Heart left ventricle (tissue), 16 donors: ENCODE measurements around the gene ACSL6. TPM values are rescaled to one million over a fixed set of nuclear protein-coding genes. Genes with fewer than 3 reads are reported as not detected.

ENCODE experiments used
- ATAC-seq, 4 donors: fragments of 200-7000 bp; cut with Tn5 transposase; one replicate each; pipeline ENCODE4 v1.9.1; 2020 to 2022; ENCODE audit warnings: moderate library complexity in 4 of 4, mild to moderate bottlenecking in 3 of 4, moderate number of reproducible peaks in 1 of 4
- DNase-seq, 5 donors: peaks; one replicate each; pipeline ENCODE4 v3.0.0-alpha.2; 2020
- H3K27ac ChIP-seq, 12 donors: fragments of 200-600 bp; sonication (generic) in 4 of 12; one replicate each; pipeline versions ENCODE4 v1.5.0 to v1.8.0; 2016 to 2022; ENCODE audit warnings: mild to moderate bottlenecking in 2 of 12
- H3K27me3 ChIP-seq, 9 donors: fragments of 200-600 bp; sonication (generic) in 2 of 9; one replicate each; pipeline versions ENCODE4 v1.5.1 to v1.8.0; 2016 to 2022; ENCODE audit warnings: mild to moderate bottlenecking in 3 of 9
- H3K36me3 ChIP-seq, 9 donors: fragments of 200-600 bp; sonication (generic) in 2 of 9; one replicate each; pipeline versions ENCODE4 v1.5.0 to v1.8.0; 2018 to 2022; ENCODE audit warnings: mild to moderate bottlenecking in 2 of 9
- H3K4me1 ChIP-seq, 12 donors: fragments of 200-600 bp; sonication (generic) in 4 of 12; one replicate each; pipeline versions ENCODE4 v1.5.0 to v1.8.0; 2016 to 2022; ENCODE audit warnings: mild to moderate bottlenecking in 3 of 12
- H3K4me3 ChIP-seq, 12 donors: fragments of 200-600 bp; sonication (generic) in 4 of 12; one replicate each; pipeline versions ENCODE4 v1.5.0 to v1.8.0; 2017 to 2022; ENCODE audit warnings: mild to moderate bottlenecking in 9 of 12, moderate library complexity in 4 of 12
- H3K9me3 ChIP-seq, 12 donors: fragments of 200-600 bp; sonication (generic) in 4 of 12; one replicate each; pipeline versions ENCODE4 v1.5.0 to v1.8.0; 2016 to 2022; ENCODE audit warnings: mild to moderate bottlenecking in 1 of 12
- CTCF ChIP-seq, 12 donors: fragments of 200-600 bp; sonication (generic) in 4 of 12; IDR thresholded peaks; one replicate each; pipeline versions ENCODE4 v1.5.0 to v1.8.0; 2018 to 2022; ENCODE audit warnings: antibody characterized with exemption in 12 of 12, mild to moderate bottlenecking in 5 of 12
- POLR2A ChIP-seq, 2 donors: fragments of 450-650 bp; IDR thresholded peaks; one replicate each; pipeline ENCODE4 v1.6.1; 2017; ENCODE audit warnings: antibody characterized with exemption in 2 of 2, mild to moderate bottlenecking in 2 of 2, moderate library complexity in 2 of 2
- WGBS, 4 donors: extraction: QIAGEN DNeasy Blood & Tissue Kit in 2 of 4; methylation state at CpG; one replicate each; pipeline versions ENCODE4 v1.1.5 to v1.1.7; 2013 to 2018; 5-methylcytosine and 5-hydroxymethylcytosine counted together
- intact Hi-C, 10 donors: fragments of 100-400 bp; cut with DNase I; formaldehyde crosslinking; loops; one replicate each; pipeline versions ENCODE4 v1.11.1 to v1.14.2; 2022
- polyA plus RNA-seq, 2 donors: library from polyadenylated mRNA; stranded (reverse); fragments of 200-250 nt; gene quantifications; one replicate each; pipeline ENCODE4 v1.2.3, GENCODE V29; 2013
- total RNA-seq, 9 donors: library from RNA; depleted of rRNA in 2 of 9; stranded (reverse); fragments of >200 nt in 2 of 9; fragmentation: NEBNext Ultra II Directional in 3 of 9; extraction: Animal tissue kit (Norgen Biotek cat#: 25700) in 3 of 9; gene quantifications; one replicate each; pipeline versions ENCODE4 v1.1.0 to v1.2.4, GENCODE V29; 2016 to 2023
- donor health status: ischemic (EF 13 %, LVEDD 7.1; RV severe dilation, severe dysfunction).
- donor health status: healthy with polysubstance abuse.
- donor health status: DM: no; HTN: yes; CAD: no.
- donor health status: DM: no; HTN: no; CAD: no.
- donor health status: ischemic (EF 25% LVEDD 6.9; RV normal size, moderate dysfunction).
- donor health status: ischemic (EF 25% LVEDD 5.7; RV mildly dilated, moderate dysfunction).
- donor health status: healthy.
- donor health status: DM: yes; HTN: yes; CAD: no.
- donor health status: ischemic (EF 35%, LVEDD 5.7; RV mildly dilated, moderate dysfunction).
- donor health status: nonischemic (EF 11% LVEDD 7.7; RV severe dilation, severe dysfunction).
- donor health status: DM: yes; HTN: yes; CAD: no.
- donor health status: PGD.
- donor health status: ischemic (EF 29% LVEDD 5.4; RV normal size, mild dysfunction).
- donor health status: nonischemic (EF 23%, LVEDD 6.1; RV moderate dilation, normal function).

Gene ACSL6
- total and polyA plus RNA-seq, 11 donors = 0.33 to 3.8 (median 2.1) TPM

GRCh38 chr5:131979816-131980215 is 31.6 kb downstream of the ACSL6 start:
- no peaks in the 10 kb centered on the region for H3K4me1 ChIP-seq
- no peak overlapping the region for H3K4me3 ChIP-seq
- no peaks in the 10 kb centered on the region for H3K9me3 ChIP-seq
- H3K27me3 ChIP-seq = no peaks in the 10 kb centered on the region
- no peaks in the 10 kb centered on the region for H3K36me3 ChIP-seq
- TF ChIP-seq CTCF (IDR thresholded peaks at IDR 0.05) (no peak), POLR2A (IDR thresholded peaks at IDR 0.05) (no peak)
- intact Hi-C loops = no loop called here
- DNase-seq = no peak
- WGBS, 4 donors = 69 to 95% (median 86%) methylated on average over 4 of the region's 4 CpGs
- ATAC-seq = no peak
- no peak overlapping the region for H3K27ac ChIP-seq

GRCh38 chr5:131977212-131977604 is 34.2 kb downstream of the ACSL6 start:
- H3K9me3 ChIP-seq = no peaks in the 10 kb centered on the region
- no peaks in the 10 kb centered on the region for H3K27me3 ChIP-seq
- no peak overlapping the region for H3K27ac ChIP-seq
- DNase-seq (no peak), ATAC-seq (no peak)
- no peaks in the 10 kb centered on the region for H3K36me3 ChIP-seq
- intact Hi-C loops = no loop called here
- 51 to 77% (median 59%) methylated on average over 2 of the region's 2 CpGs for WGBS, 4 donors
- no peak overlapping the region for H3K4me3 ChIP-seq
- TF ChIP-seq POLR2A (IDR thresholded peaks at IDR 0.05) (no peak), CTCF (IDR thresholded peaks at IDR 0.05) (no peak)
- H3K4me1 ChIP-seq = no peaks in the 10 kb centered on the region

- DNase-seq = no peak
- H3K27ac ChIP-seq = no peak overlapping the region
- no peak overlapping the region for H3K4me3 ChIP-seq
- TF ChIP-seq POLR2A (IDR thresholded peaks at IDR 0.05) (no peak), CTCF (IDR thresholded peaks at IDR 0.05) (no peak)
- H3K4me1 ChIP-seq = no peaks in the 10 kb centered on the region
- no peak for ATAC-seq
- WGBS, 4 donors = 91 to 96% (median 92%) methylated on average over 6 of the region's 6 CpGs
- intact Hi-C loops = no loop called here
- H3K9me3 ChIP-seq = no peaks in the 10 kb centered on the region
- no peaks in the 10 kb centered on the region for H3K27me3 ChIP-seq
- H3K36me3 ChIP-seq = no peaks in the 10 kb centered on the region
These were observed 34.8 kb downstream of the ACSL6 start for GRCh38 chr5:131976414-131977211.

- DNase-seq = no peak
- Histone ChIP-seq H3K27ac (peak overlapping the region in 1 of 12 donors; percentile 34), H3K27me3 (no peaks in the 10 kb centered on the region), H3K4me3 (peak overlapping the region in 1 of 12 donors; percentile 33), H3K4me1 (no peaks in the 10 kb centered on the region), H3K9me3 (no peaks in the 10 kb centered on the region), H3K36me3 (no peaks in the 10 kb centered on the region)
- 51 to 68% (median 57%) methylated on average over 10 to 12 of the region's 12 CpGs for WGBS, 4 donors
- TF ChIP-seq POLR2A (IDR thresholded peaks at IDR 0.05) (no peak), CTCF (IDR thresholded peaks at IDR 0.05) (no peak)
- ATAC-seq = no peak
- intact Hi-C loops = no loop called here
These were observed 36.3 kb downstream of the ACSL6 start for GRCh38 chr5:131974956-131975726.
